Left colon (tissue), 2 donors: ENCODE data around the gene DNMBP. TPM values are rescaled to one million over a fixed set of nuclear protein-coding genes. Genes with fewer than 3 reads are reported as not detected.
"Not testable (repeated sequence)": the region's sequence is repeated elsewhere in the genome, so short reads cannot be mapped to it uniquely, and the experiment has no call there.

ENCODE experiments used
- ATAC-seq: fragments of 200-7000 bp; cut with Tn5 transposase; one replicate; pipeline ENCODE4 v1.9.1; 2020; ENCODE audit warnings: mild to moderate bottlenecking, moderate library complexity
- DNase-seq, 2 donors: peaks; one replicate each; pipeline ENCODE4 v3.0.0-alpha.2; 2020
- intact Hi-C, 2 donors: fragments of 100-400 bp; cut with DNase I in 1 of 2; cut with micrococcal nuclease in 1 of 2; formaldehyde crosslinking; loops; one replicate each; pipeline versions ENCODE4 v1.11.2 to v1.14.0; 2022; cut with DNase I, micrococcal nuclease
- total RNA-seq, 2 donors: library from RNA; stranded (reverse); fragmentation: NEBNext Ultra II Directional; extraction: Animal tissue kit (Norgen Biotek cat#: 25700); gene quantifications; one replicate each; pipeline ENCODE4 v1.2.1, GENCODE V29; 2021
- donor health status: DM: no; HTN: no; CAD: no.
- donor health status: DM: yes; HTN: yes; CAD: no.

Gene DNMBP
- total RNA-seq, 2 donors from 2014 or later, result 43.6 to 53.4 TPM

DNA sequence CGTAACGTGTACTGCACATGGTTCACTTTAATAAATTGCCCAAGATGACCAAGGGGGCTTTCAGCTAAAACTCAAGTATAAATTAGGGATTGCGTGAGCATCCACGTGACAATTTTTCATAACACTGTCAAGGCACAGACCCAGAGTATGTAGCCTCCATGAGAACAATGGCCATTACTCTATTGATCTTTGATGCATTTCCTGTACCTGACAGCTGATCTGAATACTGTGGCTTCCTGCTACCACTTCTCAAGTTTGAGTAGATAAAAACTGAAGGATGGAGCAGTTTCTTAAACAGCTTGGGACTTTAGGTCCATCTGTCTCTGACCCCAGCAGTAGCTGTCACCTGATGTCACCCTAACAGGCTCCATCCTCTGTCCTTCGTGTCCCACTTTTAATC is 128.4 kb downstream of the DNMBP start:
- intact Hi-C loops, result no loop called here
- ATAC-seq (no peak), DNase-seq (no peak)

- ATAC-seq (no peak), DNase-seq (no peak)
- intact Hi-C loops, result no loop called here
Observed at GRCh38 chr10:99880080-99880835, 129.5 kb downstream of the DNMBP start.

DNA sequence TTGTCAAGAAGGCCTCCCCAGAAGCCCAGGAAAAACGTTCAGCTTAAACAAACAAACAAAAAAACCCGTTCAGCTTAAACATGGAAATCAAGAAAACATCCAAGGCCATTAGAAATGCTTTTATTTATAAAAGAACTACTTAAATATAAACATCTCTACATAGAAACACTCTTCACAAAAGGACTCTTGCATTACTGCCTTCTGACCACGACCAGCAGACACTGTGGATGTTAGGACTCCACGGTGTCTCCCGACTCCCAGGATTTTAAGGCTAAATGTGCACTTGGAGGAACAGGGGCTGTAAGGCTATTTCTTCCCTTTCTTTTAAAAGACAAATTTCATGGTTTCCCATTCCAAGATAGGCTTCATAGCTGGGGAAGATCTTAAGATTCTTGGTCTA is 134.3 kb downstream of the DNMBP start:
- intact Hi-C loops, result no loop called here
- ATAC-seq, result no peak

DNA sequence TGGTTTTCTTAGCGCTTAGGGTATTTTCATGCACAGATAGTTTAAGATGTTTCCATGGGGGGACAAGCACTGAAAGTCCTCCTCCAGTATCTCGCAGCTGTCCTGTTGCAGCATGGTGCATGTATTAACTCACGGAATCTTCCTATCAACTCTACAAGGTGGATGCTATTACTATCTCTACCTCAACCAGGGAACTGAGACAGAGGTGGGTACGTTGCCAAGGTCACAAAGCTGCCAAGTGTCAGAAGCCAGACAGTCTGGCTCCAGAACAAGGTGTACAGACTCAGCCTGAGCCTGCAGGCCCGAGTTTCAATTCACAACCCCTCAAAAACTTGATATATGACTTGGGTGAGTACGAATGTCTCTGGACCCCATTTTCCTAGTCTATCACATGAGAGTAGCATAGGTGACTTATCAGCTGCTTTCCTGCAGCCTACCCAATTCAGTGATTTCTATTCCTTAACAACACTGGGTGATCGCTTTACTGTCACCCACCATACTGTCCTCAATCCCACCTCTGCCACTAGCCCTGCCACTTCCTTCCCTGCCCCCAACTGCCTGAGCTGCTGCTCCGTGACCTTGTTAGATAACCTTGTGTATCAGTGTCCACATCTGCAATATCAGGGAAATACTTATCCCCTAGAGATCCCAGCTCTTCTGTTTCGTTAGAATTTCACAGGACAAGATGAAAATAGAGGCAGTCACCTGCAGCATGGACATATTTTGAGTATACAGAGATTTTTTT is 135.2 kb downstream of the DNMBP start:
- DNase-seq (no peak), ATAC-seq (peak; percentile 16)
- intact Hi-C loops, result no loop called here

More for the DNA sequence above, 134.3 kb downstream of the DNMBP start:
- DNase-seq, result no peak

GRCh38 chr10:99873846-99874245 is 135.9 kb downstream of the DNMBP start:
- intact Hi-C loops, result no loop called here
- peak; percentile 15 for ATAC-seq
- no peak for DNase-seq

DNA sequence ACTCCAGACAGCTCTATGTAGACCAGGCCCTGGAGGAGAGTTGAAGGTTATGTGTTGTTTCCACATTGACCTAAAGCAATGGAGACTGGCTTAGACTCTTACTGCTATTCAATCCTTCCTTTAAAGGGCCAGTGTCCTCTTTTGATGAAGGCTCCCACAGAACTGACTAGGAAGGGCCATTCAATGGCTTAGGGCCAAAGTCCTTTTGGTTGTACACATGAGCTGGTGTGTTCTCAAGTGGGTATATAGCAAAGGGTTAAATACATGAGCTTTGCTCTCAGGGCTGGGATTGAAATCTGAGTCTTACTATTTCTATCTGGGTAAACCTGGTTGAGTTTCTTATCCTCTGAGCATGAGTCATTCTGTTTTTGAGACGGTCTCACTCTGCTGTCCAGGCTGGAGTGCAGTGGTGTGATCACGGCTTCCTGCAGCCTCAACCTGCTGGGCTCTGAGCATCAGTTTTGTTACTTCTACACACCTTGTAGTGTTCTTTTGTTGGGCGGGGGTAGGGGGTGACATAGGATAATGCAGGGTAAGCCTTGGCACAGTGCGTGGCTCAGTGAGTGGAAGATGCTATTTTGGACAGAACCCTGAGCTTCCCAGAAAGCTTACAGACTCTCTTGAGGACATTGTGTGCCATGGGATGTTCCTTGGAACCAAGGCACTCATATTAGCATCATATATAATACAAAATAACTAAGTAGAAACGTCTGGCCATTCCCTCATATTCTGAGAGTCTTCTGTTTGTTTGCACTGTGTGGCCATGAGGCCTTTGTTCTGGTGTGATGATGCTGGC is 137.2 kb downstream of the DNMBP start:
- DNase-seq, result no peak

GRCh38 chr10:99870123-99870730 is 139.5 kb downstream of the DNMBP start:
- DNase-seq (no peak), ATAC-seq (no peak)
- intact Hi-C loops, result no loop called here

More for the DNA sequence above, 137.2 kb downstream of the DNMBP start:
- intact Hi-C loops, result no loop called here
- ATAC-seq, result peak; percentile 57

DNA sequence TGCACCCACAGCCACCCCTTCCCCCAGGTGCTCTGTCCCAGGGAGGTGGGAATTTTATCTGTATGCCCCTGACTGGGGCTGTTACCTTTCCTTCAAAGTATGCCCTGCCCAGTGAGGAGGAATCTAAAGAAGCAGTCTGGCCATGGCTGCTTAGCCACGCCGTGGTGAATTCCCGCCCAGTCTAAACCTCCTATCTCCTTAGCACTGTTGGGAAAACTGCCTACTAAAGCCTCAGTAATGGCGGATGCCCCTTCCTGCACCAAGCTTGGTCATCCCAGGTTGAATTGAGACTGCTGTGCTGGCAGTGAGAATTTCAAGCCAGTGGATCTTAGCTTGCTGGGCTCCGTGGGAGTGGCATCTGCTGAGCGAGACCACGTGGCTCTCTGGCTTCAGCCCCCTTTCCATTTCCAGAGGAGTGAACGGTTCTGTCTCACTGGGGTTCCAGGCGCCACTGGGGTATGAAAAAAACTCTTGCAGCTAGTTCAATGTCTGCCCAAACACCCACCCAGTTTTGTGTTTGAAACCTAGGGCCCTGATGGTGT is 140.1 kb downstream of the DNMBP start:
- intact Hi-C loops, result no loop called here
- no peak for DNase-seq
- ATAC-seq, result no peak

DNA sequence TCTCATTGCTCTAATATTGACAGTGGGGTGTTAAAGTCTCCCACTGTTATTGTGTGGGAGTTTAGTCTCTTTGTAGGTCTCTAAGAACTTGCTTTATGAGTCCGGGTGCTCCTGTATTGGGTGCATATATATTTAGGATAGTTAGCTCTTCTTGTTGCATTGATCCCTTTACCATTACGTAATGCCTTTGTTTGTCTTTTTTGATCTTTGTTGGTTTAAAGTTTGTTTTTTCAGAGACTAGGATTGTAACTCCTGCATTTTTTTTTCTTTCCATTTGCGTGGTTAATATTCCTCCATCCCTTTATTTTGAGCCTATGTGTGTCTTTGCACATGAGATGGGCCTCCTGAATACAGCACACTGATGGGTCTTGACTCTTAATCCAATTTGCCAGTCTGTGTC is 142.5 kb downstream of the DNMBP start:
- ATAC-seq, DNase-seq, intact Hi-C loops: not testable (repeated sequence)

- ATAC-seq, intact Hi-C loops, DNase-seq: not testable (repeated sequence)
Observed at GRCh38 chr10:99863535-99864240, 146.1 kb downstream of the DNMBP start.

- intact Hi-C loops, result no loop called here
- DNase-seq (no peak), ATAC-seq (no peak)
Observed at GRCh38 chr10:99860466-99860865, 149.3 kb downstream of the DNMBP start.

DNA sequence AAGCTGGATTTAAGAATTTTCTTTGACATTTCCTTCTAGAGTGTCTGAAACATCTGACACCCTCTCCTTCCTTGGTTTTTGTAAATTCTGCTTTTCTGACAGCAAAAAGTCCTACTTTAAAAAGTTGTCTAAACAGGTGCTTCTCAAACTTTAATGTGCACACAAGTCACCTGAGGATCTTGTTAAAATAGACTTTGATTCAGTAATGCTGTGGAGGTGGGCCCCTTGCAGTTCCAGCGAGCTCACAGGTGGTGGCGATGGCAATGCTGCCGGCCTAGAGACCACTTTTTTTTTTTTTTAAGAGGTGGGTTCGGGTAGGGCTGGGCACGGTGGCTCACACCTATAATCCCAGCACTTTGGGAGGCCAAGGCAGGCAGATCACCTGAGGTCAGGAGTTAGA is 150.2 kb downstream of the DNMBP start:
- ATAC-seq (peak; percentile 42), DNase-seq (no peak)
- intact Hi-C loops, result no loop called here

- no peak for ATAC-seq
- intact Hi-C loops, result no loop called here
- DNase-seq, result no peak
Observed at GRCh38 chr10:99858849-99859248, 150.9 kb downstream of the DNMBP start.

DNA sequence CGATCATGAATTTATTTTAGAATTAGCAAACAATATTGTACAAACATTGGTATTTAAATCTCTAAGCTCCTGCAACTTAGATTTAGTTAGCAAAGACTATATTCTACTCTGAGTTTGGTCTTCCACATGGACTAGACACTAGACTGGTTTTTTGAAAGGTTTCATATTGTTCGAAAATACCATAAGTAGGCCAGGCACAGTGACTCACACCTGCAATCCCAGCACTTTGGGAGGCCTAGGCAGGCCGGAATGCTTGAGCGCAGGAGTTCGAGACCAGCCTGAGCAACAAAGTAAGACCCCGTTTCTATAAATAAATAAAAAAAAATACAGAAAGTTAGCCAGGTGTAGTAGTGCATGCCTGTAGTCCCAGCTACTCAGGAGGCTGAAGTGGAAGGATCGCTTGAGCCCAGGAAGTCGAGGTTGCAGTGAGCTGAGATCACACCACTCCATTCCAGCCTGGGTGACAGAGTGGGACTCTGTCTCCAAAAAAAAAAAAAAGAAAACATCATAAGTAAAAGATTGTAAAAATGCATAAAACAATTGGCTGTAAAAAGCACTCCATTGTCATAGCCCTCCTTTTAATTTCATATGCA is 154.2 kb downstream of the DNMBP start:
- intact Hi-C loops, result no loop called here
- DNase-seq, result no peak
- no peak for ATAC-seq

DNA sequence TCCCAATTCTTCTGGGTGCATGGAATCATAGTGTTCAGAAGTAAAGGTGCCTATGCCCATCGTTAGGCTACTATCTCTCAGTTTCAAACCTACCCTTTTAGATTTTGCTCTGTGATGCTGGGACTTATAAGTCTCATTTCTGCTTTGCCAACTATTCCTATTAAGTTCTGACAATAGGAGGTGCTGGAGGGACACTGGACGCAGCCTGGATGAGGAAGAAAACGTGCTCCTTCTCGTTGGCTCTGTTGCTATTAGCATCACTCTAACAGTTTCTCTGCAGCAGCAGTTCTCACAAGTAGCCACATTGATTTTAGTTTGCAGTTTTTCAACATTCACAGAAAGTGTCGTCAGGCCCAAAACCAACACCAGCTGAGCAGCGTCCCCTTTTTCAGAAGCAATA is 154.9 kb downstream of the DNMBP start:
- DNase-seq (no peak), ATAC-seq (peak; percentile 40)
- intact Hi-C loops, result no loop called here

- DNase-seq (no peak), ATAC-seq (no peak)
- intact Hi-C loops, result no loop called here
Observed at GRCh38 chr10:99853655-99854054, 156.1 kb downstream of the DNMBP start.

- no peak for ATAC-seq
- intact Hi-C loops, result no loop called here
- no peak for DNase-seq
Observed at GRCh38 chr10:99852481-99853213, 157.1 kb downstream of the DNMBP start.
